Neutrophil (primary cell): ENCODE data around the gene ANKRD50.

ENCODE experiments used
- H3K27ac ChIP-seq: fragments of 200-600 bp; sonication (generic); 2 replicates; pipeline ENCODE4 v1.5.1; 2016; ENCODE audit warnings: mild to moderate bottlenecking, moderate library complexity
- H3K27me3 ChIP-seq: fragments of 200-600 bp; sonication (generic); 2 replicates; pipeline ENCODE4 v1.6.0; 2016; ENCODE audit warnings: mild to moderate bottlenecking
- H3K36me3 ChIP-seq: fragments of 200-600 bp; sonication (generic); 2 replicates; pipeline ENCODE4 v1.5.1; 2017
- H3K4me1 ChIP-seq, 2 experiments: fragments of 200-600 bp in 1 of 2; sonication (generic) in 1 of 2; 1 replicate in 1 of 2; 2 replicates in 1 of 2; pipeline versions ENCODE4 v1.5.1 to v1.6.1; 2013 to 2016; ENCODE audit warnings: low read depth in 1 of 2, low read length in 1 of 2, mild to moderate bottlenecking in 1 of 2, moderate library complexity in 1 of 2; ENCODE audit not compliant: control insufficient read depth in 1 of 2, insufficient read depth in 1 of 2
- H3K4me3 ChIP-seq, 2 experiments: fragments of 200-600 bp in 1 of 2; sonication (generic) in 1 of 2; 1 replicate in 1 of 2; 2 replicates in 1 of 2; pipeline ENCODE4 v1.5.1; 2013 to 2016; ENCODE audit warnings: low read depth in 1 of 2, low read length in 1 of 2, mild to moderate bottlenecking in 1 of 2, moderate library complexity in 1 of 2
- H3K9me3 ChIP-seq: fragments of 200-600 bp; sonication (generic); 2 replicates; pipeline ENCODE4 v1.5.1; 2016
- CTCF ChIP-seq: fragments of 200-600 bp; sonication (generic); IDR thresholded peaks from 2 replicates; pipeline ENCODE4 v1.5.1; 2016; ENCODE audit warnings: antibody characterized with exemption

ANKRD50 gene

GRCh38 chr4:124641715-124642381 lies 70.7 kb downstream of the ANKRD50 start:
- Histone ChIP-seq H3K36me3 (no peaks in the 10 kb centered on the region), H3K27me3 (no peaks in the 10 kb centered on the region), H3K27ac (no peak overlapping the region), H3K4me3 (no peak overlapping the region), H3K9me3 (no peaks in the 10 kb centered on the region), H3K4me1 (no peaks in the 10 kb centered on the region)
- TF ChIP-seq CTCF: no peak

- TF ChIP-seq CTCF: no peak
- Histone ChIP-seq H3K4me3 (no peak overlapping the region), H3K27ac (no peak overlapping the region), H3K9me3 (no peaks in the 10 kb centered on the region), H3K4me1 (no peaks in the 10 kb centered on the region), H3K36me3 (no peaks in the 10 kb centered on the region), H3K27me3 (no peaks in the 10 kb centered on the region)
Observed at GRCh38 chr4:124640022-124640730, 72.4 kb downstream of the ANKRD50 start.

- Histone ChIP-seq H3K9me3 (no peaks in the 10 kb centered on the region), H3K27ac (no peak overlapping the region), H3K36me3 (no peaks in the 10 kb centered on the region), H3K4me1 (no peaks in the 10 kb centered on the region), H3K4me3 (no peak overlapping the region), H3K27me3 (no peaks in the 10 kb centered on the region)
- TF ChIP-seq CTCF: no peak
Observed at GRCh38 chr4:124637321-124637720, 75.2 kb downstream of the ANKRD50 start.

- Histone ChIP-seq H3K27me3 (no peaks in the 10 kb centered on the region), H3K9me3 (no peaks in the 10 kb centered on the region), H3K4me3 (no peak overlapping the region), H3K36me3 (no peaks in the 10 kb centered on the region), H3K27ac (no peak overlapping the region), H3K4me1 (no peaks in the 10 kb centered on the region)
- no peak for TF ChIP-seq CTCF
Observed at GRCh38 chr4:124636788-124637187, 75.7 kb downstream of the ANKRD50 start.

GRCh38 chr4:124635331-124635730 lies 77.2 kb downstream of the ANKRD50 start:
- H3K4me1 ChIP-seq: no peaks in the 10 kb centered on the region
- H3K36me3 ChIP-seq: no peaks in the 10 kb centered on the region
- no peak overlapping the region for H3K4me3 ChIP-seq
- H3K9me3 ChIP-seq: no peaks in the 10 kb centered on the region
- TF ChIP-seq CTCF: no peak
- no peak overlapping the region for H3K27ac ChIP-seq
- no peaks in the 10 kb centered on the region for H3K27me3 ChIP-seq
